Stimulated activated CD4-positive, alpha-beta T cell treated with anti-CD3 and anti-CD28 coated beads, Interleukin-2, amount 100 ng/mL, for 24 hours (primary cell): Measurements from ENCODE around the gene ZNF680.
"Not testable (repeated sequence)": the region's sequence is repeated elsewhere in the genome, so short reads cannot be mapped to it uniquely, and the experiment has no call there.

Experiments used
- DNase-seq, 2 donors: peaks; one replicate each; pipeline ENCODE4 v3.0.0-alpha.2; 2020

Gene ZNF680

GRCh38 chr7:64562626-64563278 lies at the start of gene ZNF680:
Gene ZNF680 (minus strand): TSS chr7:64563071. CDS start chr7:64562954, 117 bp downstream.
- peak; percentile 86 to 90 for DNase-seq

GRCh38 chr7:64612452-64612851 lies 49.6 kb upstream of the ZNF680 start:
- DNase-seq: no peak

GRCh38 chr7:64611717-64612116 lies 48.8 kb upstream of the ZNF680 start:
- no peak for DNase-seq

GRCh38 chr7:64610997-64611396 lies 48.1 kb upstream of the ZNF680 start:
- DNase-seq: no peak

- DNase-seq: no peak
These were observed 45.4 kb upstream of the ZNF680 start for GRCh38 chr7:64608116-64608910.

GRCh38 chr7:64606385-64606784 lies 43.5 kb upstream of the ZNF680 start:
- no peak for DNase-seq

GRCh38 chr7:64603271-64603670 lies 40.4 kb upstream of the ZNF680 start:
- no peak for DNase-seq

- no peak for DNase-seq
These were observed 39.6 kb upstream of the ZNF680 start for GRCh38 chr7:64602518-64602917.

GRCh38 chr7:64602086-64602485 lies 39.2 kb upstream of the ZNF680 start:
- DNase-seq: no peak

- no peak for DNase-seq
These were observed 36.5 kb upstream of the ZNF680 start for GRCh38 chr7:64599359-64599758.

GRCh38 chr7:64590971-64591370 lies 28.1 kb upstream of the ZNF680 start:
- DNase-seq: no peak

- no peak for DNase-seq
These were observed 19.3 kb upstream of the ZNF680 start for GRCh38 chr7:64581926-64582894.

- DNase-seq: no peak
These were observed 18.5 kb upstream of the ZNF680 start for GRCh38 chr7:64581391-64581790.

- DNase-seq: no peak
These were observed 11.7 kb upstream of the ZNF680 start for GRCh38 chr7:64574540-64575099.

- not testable (repeated sequence) for DNase-seq
These were observed 7.4 kb upstream of the ZNF680 start for GRCh38 chr7:64570284-64570605.

- DNase-seq: peak; percentile 35 to 43
These were observed 6.8 kb upstream of the ZNF680 start for GRCh38 chr7:64569372-64570283.

GRCh38 chr7:64562256-64562625 lies 630 bp downstream of the ZNF680 start:
- DNase-seq: no peak

GRCh38 chr7:64559206-64559605 lies 3.7 kb downstream of the ZNF680 start:
- no peak for DNase-seq

GRCh38 chr7:64558781-64559180 lies 4.1 kb downstream of the ZNF680 start:
- DNase-seq: no peak

- no peak for DNase-seq
These were observed 4.6 kb downstream of the ZNF680 start for GRCh38 chr7:64558323-64558705.

GRCh38 chr7:64557601-64558322 lies 5.1 kb downstream of the ZNF680 start:
- no peak for DNase-seq
